GF-D8 (cell line): ENCODE results near the gene NDUFB4.

Source experiments
- DNase-seq: peaks from one replicate; lab custom pipeline; 2025; lab: John Stamatoyannopoulos, UW

NDUFB4 gene

DNA sequence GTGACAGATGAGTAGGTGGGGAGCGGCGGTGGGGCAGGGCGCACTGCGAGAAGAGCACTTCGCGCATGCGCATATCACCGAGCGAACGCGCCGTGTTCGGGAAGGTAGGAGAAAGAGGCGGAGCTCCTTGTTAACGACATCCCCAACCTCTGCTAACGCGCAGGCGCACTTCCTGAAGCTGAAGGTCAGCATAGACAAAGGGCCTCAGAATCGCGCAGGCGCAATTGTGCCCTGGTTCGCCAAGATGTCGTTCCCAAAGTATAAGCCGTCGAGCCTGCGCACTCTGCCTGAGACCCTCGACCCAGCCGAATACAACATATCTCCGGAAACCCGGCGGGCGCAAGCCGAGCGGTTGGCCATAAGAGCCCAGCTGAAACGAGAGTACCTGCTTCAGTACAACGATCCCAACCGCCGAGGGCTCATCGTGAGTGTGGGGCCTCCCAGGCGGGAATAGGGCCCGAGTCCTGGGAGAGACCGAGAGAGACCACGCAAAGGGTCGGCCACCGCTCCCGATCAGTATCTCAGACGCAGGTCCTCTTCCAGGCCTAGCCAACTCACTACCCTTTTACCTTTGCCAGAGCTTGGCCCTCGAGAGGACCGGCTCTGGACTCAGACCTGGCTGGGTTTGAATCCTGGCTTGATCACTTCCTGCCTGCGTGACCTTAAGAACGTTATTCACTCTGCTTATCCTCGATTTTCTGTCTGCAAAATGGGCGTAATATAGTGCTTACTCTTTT lies at the start of gene NDUFB4:
NDUFB4 (plus strand) TSS at position 221 of the 737 bp plus-strand sequence; CDS start at position 245, 24 bp downstream.
- peak; percentile 96 for DNase-seq

DNA sequence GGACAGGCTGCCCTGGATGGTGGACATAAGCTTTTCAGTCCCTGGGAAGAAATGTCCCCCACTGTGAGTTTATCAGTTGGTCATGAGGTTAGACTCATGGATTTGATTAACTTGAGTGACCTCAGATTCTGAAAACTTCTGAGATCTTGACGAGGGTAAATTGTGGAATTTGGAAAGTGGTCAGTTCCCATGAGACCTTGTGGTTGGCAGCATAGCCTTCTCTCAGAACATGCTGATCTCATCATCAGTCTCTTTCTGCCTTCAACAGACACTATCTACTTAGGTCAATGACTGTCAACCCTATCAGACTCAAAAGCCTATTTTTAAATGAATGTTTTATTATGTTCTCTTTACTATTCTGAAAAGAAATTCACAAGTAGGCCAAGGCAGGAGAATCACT lies 45.6 kb upstream of the NDUFB4 start:
- DNase-seq: no peak

DNA sequence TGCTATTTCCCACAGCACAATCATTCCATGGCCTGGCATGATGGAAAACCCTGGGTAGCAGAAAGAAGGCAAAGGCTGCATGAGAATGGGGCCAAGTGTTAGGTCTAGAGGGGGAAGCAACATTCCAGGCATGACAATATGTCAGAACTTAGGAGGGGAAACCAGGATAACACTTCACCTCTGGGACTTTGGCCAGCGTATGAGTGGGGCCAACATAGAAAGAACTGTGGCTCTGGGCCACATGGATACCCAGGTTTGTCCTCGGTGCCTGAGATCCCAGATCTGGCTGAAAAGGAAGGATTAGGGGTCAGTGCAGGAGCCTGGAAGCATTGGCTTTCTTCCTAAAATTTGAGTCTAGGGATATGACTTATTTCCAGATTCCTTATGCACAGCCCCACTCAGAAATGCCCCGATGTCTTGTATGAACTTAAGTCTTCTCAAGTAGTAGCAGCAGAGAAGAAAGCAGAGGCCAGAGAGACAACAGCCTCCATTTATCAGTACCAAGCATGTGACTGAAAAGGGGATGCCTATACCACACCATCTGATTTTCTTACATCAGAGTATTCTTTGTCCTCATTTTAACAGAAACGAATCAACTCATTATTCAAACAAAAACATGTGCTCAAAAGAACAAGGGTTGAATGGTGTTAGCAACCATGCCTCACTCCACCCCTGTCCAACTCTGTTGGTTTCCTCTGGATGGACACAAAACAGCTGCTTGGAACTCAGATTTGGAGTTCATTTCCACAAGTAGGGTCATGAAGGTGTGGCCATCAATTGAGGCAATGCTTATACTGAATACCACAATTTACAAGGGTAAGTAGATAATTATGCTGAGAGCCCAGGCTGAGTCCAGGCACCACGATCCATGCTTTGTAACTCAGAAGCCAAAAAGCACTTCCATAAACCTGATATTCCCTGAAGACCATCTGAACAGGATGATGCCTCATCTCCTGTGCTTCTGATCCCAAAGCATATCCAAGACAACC lies 43.7 kb upstream of the NDUFB4 start:
- no peak for DNase-seq

DNA sequence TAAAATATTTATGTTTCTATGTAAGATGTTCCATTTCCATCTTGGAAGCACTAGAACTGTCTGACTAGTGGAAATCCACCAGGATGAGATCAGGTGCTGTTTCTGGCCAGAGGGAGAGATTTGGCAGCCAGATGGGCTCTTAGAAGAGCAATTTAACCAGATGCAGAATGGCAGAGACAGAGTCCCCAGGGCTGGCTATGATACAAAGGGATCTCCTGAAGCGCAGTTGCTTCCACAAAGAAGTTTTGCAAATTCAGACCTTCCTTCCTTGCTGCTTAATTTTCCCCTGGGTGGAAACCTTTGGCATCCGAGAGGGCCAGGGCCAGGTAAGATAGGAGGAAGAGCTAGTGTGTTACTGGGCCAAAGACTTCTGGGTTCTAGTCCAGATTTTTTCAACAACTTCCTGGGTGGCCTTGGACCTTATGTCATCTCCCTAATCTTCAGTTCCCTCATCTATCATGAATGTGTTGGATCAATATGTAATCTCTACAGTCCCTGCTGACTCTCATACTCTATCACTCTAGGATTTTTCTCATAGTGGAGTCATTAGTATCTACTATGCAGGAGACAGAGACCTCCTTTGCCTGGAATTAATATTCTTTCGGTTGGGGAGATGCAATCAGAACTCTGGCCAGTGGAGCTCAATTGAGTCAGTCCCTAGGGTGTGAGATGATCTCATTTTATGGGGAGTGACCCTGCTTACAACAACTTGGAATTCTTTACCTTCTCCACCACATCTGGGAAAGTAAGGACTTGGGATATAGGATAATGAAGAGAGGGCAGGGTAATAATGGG lies 41.1 kb upstream of the NDUFB4 start:
- no peak for DNase-seq

DNA sequence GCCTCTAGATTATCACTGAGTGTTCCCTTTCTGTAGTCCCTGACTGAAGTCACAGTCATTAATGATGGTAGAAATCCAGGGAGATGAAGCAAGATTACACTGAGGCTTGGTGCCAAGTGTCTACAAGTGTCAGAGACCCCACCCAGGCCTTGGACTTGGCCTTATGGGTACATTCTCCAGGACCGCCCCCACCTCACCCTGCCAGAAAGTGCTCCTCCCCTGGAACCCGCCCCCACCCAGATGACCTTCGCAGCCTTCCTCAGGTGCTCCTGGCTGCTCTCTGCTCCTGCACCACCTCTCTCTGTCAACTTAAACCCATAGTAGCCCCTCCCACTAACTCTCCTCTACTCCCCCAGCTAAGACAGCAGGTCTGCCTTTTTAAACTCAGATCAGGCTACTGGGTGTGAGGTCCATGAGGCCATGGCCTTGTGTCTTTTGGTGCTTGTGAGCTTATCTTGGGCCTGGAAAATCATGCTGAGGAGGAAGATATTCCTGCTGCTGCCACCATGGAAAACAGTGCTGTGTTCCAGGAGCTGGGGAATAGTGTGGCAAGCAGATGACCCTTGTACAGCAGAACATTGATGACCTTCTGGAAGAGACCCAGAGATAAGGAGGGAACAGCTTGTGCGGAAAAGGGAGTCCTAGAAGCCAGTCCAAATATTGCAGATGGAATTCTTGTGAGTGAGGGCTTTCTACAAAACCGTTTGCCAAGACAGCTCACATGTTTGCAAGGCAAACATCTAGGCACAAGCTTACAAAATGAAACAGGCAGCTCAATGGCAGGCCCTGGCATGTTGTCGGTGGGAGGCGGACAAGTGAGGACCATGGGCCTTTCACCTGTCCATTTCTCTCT lies 40.3 kb upstream of the NDUFB4 start:
- no peak for DNase-seq

- no peak for DNase-seq
Observed at GRCh38 chr3:120557115-120557514, 39.0 kb upstream of the NDUFB4 start.

DNA sequence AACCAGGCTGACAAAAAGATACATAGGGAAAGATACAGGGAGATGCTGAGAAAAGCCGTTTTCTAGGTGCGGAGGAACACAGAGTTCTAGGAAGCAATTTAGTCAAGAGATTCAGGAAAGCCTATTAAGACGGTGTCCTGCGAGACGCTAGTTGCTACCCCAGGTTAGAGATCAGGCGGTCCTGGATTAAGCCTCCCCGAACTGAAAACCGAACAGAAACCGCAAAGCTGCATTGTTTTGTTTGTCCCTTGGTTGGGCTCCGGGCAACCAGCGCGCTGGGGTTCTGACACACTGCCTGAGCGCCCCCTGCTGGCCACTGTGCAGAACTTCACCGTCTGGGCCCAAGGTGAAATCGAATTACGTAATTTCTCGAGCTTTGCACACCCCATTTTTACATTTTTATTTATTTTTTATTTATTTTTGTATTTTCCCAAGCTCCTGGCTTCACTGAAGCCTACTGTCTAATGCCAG lies 37.3 kb upstream of the NDUFB4 start:
- peak; percentile 34 for DNase-seq

DNA sequence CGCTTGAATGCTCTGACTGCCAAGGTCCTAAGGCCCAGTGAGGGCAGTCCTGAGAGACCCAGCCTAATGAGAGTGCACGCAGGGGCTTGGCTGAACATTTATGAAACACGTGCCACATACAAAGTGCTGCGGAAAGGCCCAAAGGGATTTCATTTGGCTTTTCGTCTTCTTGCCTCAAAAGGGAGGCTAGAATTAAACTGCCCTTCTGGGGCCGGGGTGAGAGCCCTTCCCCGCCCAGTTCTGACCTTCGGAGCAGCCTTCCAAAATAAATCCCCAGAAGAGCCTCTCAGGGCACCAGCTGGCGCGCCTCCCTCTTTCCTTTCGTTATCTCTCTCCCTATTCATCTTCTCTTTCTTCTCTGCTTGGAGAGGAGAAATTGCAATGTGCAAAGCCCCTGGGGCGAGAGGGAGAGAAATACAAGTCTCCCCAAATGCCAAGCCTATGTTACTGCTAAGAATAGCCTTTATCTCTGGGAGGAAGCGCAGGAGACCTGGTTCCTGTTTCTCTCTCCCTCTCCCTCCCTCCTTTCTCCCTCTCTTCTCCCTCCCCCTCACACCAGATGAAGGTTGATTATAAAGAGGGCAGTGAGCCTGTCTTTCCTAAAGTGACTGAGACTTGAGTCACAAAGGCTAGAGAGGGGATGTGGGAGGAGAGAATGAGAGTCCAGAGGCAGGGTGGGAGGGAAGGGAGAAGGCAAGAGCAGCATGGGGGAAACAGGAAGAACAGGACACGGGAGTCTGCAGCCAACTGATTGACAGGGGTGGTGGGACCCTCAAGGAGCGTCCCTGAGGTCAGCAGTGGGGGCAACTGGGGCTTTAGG lies 36.7 kb upstream of the NDUFB4 start:
- DNase-seq: peak; percentile 52

DNA sequence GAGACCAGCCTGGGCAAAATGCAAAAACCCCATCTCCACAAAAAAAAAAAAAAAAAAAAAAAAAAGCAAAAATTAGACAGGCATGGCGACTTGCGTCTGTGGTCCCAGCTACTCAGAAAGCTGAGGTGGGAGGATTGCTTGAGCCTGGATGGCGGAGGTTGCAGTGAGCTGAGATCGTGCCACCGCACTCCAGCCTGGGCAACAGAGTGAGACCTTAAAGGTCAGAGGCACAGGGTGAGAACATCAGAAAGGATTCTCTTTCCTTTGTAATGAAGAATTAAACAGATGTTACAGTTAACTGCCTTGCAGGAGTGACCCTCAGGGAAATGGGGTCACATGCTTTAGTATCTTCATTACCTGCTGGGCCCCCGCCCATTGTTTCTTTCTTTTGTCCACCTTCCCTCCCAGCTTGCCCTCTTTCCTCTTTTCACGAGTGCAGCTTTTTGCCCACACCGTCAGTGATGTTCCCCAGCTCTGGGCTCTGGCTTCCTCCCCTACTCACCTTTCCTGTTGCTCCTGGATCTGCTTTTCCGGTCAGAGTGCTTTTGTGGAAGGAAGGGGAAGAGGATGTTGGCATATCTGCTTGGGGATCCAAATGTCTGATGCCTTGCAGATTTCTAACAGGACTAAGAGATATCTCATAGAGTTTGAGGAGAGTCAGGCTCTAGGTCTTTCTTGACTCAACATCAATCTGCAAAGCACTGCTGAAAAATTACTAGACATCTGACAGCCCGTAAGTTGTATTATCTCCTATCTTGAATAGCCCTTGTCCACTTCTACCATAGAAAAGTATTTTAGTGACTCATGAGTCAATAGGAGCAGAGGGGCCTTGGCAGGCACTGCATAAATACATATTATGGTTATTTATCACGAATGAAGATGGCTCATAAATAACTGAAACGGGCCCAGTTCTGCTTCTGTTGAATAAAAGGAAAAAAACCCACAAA lies 35.6 kb upstream of the NDUFB4 start:
- no peak for DNase-seq

DNA sequence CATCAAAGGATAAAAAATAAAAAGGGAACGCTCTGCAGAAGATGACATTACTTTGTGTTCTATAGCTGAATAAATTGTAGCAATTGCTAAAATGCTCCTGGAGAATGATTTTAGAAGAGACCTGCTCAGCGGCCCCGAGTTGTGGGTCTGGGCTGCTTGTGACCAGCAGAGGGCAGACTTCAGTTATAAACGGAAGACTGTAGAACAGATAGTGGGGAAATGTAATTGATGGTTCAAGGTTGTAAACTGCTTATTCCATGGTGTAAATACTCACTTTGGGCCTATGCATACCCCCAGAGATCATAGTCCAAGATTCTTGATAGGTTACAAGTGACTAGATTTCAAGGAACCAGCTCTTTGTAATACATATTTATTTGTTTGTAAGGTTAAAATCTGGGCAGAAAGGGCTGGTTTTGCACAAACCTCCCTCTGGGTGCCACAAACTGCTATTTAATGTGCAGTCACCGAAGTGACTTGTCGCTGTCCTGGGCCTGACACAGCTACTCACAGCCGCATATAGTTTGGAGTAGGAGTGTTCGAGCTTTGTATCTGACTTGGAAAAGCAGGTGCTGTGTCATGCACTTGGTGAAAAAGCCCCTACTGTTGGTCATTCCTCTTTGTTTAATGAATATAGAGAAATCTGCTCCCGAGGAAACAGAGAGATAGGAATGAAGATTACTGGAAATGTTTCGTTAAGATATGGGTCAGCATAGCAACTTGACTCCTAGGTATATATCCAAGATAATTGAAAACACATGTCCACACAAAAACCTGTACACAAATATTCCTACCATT lies 34.7 kb upstream of the NDUFB4 start:
- DNase-seq: no peak

- DNase-seq: no peak
Observed at GRCh38 chr3:120563356-120564022, 32.6 kb upstream of the NDUFB4 start.

DNA sequence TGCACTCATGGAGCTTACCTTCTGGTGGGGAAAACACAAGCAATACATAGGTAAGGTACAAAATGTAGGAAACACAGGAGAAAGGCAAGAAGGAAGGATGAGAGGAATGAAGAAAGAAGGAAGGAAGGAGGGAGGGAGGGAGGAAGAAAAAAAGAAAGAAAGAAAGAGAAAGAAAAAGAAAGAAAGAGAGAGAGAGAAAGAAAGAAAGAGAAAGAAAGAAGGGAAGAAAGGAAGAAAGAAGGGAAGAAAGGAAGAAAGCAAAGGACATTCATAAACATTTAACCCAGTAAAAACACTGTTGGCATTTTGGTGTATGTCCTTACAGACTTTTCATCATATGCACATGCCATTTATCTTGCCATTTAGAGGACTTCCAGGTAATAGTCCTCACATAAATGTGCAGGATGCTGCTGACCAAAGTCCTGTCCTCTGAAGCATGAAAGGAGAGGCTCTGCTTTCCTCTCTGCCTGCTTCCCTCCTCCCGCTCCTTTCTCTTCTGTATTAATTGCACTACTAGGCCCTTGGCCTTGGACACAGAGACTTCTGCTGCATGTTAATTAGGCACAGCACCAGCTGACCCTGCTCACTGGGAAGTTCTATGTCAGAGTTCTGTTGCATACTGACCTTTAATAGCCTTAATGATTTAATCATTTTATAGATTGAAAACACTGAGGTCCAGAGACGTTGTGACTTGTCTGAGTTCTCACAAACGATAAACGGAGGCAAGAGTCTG lies 29.7 kb upstream of the NDUFB4 start:
- DNase-seq: no peak

DNA sequence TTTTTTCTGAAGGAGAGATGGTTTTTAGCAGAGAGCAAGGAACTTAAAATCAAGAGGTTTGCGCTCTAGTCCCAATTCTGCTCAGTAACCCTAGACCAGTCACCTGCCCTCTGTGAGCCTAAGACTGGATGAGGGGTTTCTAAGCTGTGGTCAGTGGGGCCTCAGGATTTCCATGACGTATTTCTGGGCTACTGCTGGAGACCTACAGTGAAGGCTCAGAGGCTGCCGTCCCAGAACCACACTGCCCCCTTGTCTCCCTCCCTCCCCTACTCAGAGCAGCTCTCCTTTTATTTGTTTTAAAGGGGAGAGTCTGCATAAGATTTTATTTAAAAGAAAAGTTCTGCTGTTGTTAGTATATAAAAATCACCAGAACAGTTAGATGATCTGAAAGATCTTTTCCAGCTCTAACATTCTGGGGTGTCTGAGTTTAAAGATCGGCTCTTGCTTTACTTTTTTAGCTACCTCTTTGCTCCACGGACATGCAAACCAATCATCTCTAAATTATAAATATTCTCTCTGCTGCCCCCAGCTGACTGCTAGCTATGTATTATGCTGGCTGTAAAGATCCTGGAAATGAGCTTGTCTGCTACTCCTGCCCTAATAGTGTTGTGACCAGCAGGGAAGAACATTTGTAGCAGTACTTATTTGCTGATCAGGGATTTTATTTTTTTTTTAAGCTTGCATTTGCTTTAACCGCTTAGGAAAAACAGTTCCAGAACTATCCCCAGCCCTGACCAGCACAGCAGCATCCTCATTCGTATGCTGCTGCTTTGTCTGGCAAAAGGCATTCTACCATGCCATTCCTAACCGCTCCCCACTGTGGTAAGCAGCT lies 28.6 kb upstream of the NDUFB4 start:
- DNase-seq: no peak

DNA sequence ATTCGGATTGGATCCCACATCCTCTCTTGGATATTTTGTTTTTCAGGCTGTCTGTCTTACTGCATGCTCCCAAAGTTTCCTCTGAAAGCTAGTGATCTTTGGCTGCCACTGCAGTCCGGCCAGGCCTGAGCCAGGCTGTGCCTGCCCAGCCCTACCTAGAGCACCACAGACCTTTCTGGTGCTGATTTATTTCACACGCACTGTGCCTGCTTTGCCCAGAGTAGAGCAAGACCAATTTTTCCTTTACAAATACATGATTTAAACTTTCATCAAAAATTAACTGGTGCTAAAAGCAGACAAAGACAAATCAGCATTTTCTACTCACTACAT lies 28.0 kb upstream of the NDUFB4 start:
- no peak for DNase-seq

- no peak for DNase-seq
Observed at GRCh38 chr3:120568598-120568997, 27.5 kb upstream of the NDUFB4 start.
